ENCODE results near the gene ZNF485.

- TF ChIP-seq POLR2A (IDR thresholded peaks at IDR 0.05): no peak
- no peak for TF ChIP-seq CTCF (IDR thresholded peaks at IDR 0.05)
These were observed 352 bp upstream of the ZNF485 start for GRCh38 chr10:43605850-43606322.
